ENCODE measurements around the gene TIMP2.
"Not testable (repeated sequence)": the region's sequence is repeated elsewhere in the genome, so short reads cannot be mapped to it uniquely, and the experiment has no call there.

TIMP2 gene

DNA sequence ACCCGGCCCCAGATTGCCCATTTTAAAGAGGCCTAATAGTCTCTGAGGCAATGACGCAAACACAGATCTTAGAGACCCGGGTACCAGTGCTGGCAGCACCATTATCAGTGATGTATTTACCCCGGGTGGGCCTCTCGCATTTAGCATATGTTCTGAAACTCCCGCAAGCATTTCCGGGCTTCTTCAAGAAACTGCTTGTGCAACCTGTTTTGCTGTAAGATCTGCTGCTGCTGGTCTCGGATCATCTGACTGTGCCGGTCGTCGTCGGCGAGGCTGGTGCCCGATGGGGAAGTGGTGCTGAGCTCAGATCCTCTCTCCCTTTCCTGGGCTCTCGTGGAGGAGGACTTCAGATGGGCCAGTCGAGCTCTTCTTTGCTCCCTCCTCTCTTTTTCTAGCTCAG, 34.7 kb downstream of the TIMP2 start:
- peak; percentile 82 for DNase-seq (ENCODE audit: extremely low read depth, insufficient read length)
- TF ChIP-seq, protein P1, sequence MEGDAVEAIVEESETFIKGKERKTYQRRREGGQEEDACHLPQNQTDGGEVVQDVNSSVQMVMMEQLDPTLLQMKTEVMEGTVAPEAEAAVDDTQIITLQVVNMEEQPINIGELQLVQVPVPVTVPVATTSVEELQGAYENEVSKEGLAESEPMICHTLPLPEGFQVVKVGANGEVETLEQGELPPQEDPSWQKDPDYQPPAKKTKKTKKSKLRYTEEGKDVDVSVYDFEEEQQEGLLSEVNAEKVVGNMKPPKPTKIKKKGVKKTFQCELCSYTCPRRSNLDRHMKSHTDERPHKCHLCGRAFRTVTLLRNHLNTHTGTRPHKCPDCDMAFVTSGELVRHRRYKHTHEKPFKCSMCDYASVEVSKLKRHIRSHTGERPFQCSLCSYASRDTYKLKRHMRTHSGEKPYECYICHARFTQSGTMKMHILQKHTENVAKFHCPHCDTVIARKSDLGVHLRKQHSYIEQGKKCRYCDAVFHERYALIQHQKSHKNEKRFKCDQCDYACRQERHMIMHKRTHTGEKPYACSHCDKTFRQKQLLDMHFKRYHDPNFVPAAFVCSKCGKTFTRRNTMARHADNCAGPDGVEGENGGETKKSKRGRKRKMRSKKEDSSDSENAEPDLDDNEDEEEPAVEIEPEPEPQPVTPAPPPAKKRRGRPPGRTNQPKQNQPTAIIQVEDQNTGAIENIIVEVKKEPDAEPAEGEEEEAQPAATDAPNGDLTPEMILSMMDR (IDR thresholded peaks at IDR 0.05; ENCODE audit: insufficient read depth, low read length, poor library complexity, severe bottlenecking), result no peak
- H3K4me3 ChIP-seq (replicated peaks; ENCODE audit: low read depth, low read length), result no peak overlapping the region
- no peaks in the 10 kb centered on the region for H3K36me3 ChIP-seq (ENCODE audit: control insufficient read depth, insufficient read depth, low read length)
- H3K27me3 ChIP-seq (replicated peaks; ENCODE audit: control insufficient read depth, insufficient read depth, low read length), result no peaks in the 10 kb centered on the region

DNA sequence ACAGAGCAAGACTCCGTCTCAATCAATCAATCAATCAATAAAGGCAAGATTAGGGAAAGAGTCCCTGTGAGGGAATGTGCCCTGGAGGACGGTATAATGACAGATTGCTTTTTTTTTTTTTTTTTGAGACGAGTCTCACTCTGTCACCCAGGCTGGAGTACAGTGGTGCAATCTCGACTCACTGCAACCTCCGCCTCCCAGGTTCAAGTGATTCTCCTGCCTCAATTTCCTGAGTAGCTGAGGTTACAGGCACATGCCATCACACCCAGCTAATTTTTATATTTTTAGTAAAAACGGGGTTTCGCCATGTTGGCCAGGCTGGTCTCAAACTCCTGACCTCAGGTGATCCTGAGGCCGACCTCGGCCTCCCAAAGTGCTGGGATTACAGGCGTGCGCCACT, 35.1 kb downstream of the TIMP2 start:
- not testable (repeated sequence) for DNase-seq (ENCODE audit: extremely low read depth, insufficient read length); H3K27me3 ChIP-seq (replicated peaks; ENCODE audit: control insufficient read depth, insufficient read depth, low read length); H3K4me3 ChIP-seq (replicated peaks; ENCODE audit: low read depth, low read length)

DNA sequence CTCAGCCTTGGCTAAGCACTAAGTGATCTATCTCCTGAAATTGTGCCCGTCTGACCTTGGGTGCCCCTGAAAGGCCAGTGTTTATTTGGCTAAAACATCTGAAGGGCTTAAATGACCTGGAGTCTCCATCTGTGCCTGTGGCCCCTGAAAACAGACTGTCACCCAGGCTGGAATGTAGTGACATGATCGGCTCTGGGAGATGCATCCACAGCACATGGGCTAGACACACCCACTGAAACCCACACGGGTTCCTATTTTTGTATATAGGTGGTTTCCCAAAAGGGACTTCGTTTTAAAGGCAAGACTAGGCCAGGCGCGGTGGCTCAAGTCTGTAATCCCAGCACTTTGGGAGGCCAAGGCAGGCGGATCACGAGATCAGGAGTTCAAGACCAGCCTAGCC, 35.7 kb downstream of the TIMP2 start:
- H3K4me3 ChIP-seq (replicated peaks; ENCODE audit: low read depth, low read length), result no peak overlapping the region
- no peaks in the 10 kb centered on the region for H3K27me3 ChIP-seq (replicated peaks; ENCODE audit: control insufficient read depth, insufficient read depth, low read length)
- TF ChIP-seq, protein P1 (IDR thresholded peaks at IDR 0.05; ENCODE audit: insufficient read depth, low read length, poor library complexity, severe bottlenecking), result no peak
- no peaks in the 10 kb centered on the region for H3K36me3 ChIP-seq (ENCODE audit: control insufficient read depth, insufficient read depth, low read length)
- peak; percentile 43 for DNase-seq (ENCODE audit: extremely low read depth, insufficient read length)

More for the DNA sequence above, 35.1 kb downstream of the TIMP2 start:
- not testable (repeated sequence) for H3K36me3 ChIP-seq (ENCODE audit: control insufficient read depth, insufficient read depth, low read length)

DNA sequence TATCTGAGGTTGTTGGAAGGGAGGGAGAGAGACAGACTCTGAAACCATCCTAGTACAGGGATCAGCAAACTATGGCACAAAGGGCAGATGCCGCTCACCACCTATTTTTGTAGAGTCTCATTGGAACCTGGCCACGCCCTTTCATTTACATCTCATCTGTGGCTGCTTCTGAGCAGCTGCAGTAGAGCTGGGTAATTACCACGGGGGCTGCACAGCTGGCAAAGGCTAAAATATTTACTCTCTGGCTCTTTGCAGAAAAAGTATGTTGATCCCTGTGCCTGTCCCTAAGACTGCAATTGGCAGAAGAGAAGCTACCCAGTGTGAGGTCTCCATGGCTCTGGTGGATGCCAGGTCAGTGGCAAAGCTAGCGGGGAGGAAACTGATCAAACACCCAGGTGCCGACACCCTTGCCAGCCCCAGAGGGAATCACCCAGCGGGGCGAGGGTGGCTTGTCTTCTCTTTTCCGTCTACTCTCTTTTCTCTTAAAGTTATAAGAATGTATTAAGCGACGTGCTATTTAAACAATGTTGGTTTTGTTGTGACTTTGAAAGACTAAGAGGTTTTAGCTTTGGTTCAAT, 36.2 kb downstream of the TIMP2 start:
- Histone ChIP-seq H3K4me3 (replicated peaks; ENCODE audit: low read depth, low read length) (no peak overlapping the region), H3K27me3 (replicated peaks; ENCODE audit: control insufficient read depth, insufficient read depth, low read length) (no peaks in the 10 kb centered on the region), H3K36me3 (ENCODE audit: control insufficient read depth, insufficient read depth, low read length) (no peaks in the 10 kb centered on the region)
- TF ChIP-seq, protein P1 (IDR thresholded peaks at IDR 0.05; ENCODE audit: insufficient read depth, low read length, poor library complexity, severe bottlenecking), result no peak
- DNase-seq (ENCODE audit: extremely low read depth, insufficient read length), result no peak

DNA sequence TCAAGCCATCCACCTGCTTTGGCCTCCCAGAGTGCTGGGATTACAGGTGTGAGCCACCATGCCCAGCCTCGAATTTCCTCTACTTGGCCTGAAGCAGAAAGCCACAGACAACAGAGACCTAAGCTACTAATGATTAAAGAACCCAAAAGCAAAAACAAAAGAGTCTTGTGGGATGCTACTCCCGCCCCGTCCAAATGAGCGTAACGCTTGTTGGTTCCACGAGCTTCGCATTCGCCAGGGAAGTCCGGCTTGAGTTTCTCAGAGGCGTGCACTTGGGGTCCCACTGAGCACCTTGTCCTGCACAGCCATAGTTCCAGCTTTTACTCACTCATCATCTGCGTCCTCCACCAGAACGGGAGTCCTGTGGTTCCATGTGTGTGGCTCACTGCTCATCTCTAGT, 38.2 kb downstream of the TIMP2 start:
- no peaks in the 10 kb centered on the region for H3K27me3 ChIP-seq (replicated peaks; ENCODE audit: control insufficient read depth, insufficient read depth, low read length)
- TF ChIP-seq, protein P1 (IDR thresholded peaks at IDR 0.05; ENCODE audit: insufficient read depth, low read length, poor library complexity, severe bottlenecking), result no peak
- DNase-seq (ENCODE audit: extremely low read depth, insufficient read length), result no peak

DNA sequence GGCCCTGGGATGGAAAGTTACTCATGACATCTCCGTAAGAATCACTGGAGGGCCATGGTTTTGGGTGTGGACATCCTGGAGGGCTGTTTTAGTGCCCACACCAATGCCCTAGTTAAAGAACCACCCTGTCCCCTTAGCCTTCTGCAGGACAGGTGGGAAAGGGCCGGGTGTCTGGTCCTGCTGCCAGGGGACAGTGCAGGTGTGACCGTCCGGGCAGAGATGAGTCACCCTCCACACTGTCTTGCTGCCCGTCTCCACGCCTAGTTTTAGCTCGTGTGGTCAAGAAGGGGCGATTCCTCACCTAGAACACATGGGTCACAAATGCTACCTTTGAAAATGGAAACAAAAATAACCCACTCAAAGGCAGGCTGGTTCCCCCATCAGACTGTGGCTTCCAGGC, 39.2 kb downstream of the TIMP2 start:
- TF ChIP-seq, protein P1 (IDR thresholded peaks at IDR 0.05; ENCODE audit: insufficient read depth, low read length, poor library complexity, severe bottlenecking), result no peak
- H3K36me3 ChIP-seq (ENCODE audit: control insufficient read depth, insufficient read depth, low read length), result no peaks in the 10 kb centered on the region
- no peak for DNase-seq (ENCODE audit: extremely low read depth, insufficient read length)
- no peaks in the 10 kb centered on the region for H3K27me3 ChIP-seq (replicated peaks; ENCODE audit: control insufficient read depth, insufficient read depth, low read length)
- no peak overlapping the region for H3K4me3 ChIP-seq (replicated peaks; ENCODE audit: low read depth, low read length)

More for the DNA sequence above, 38.2 kb downstream of the TIMP2 start:
- no peaks in the 10 kb centered on the region for H3K36me3 ChIP-seq (ENCODE audit: control insufficient read depth, insufficient read depth, low read length)
- no peak overlapping the region for H3K4me3 ChIP-seq (replicated peaks; ENCODE audit: low read depth, low read length)

All from GM06990 (cell line).